GM21619 (cell line): ENCODE data around the gene CCDC14.
"Not testable (repeated sequence)": the region's sequence is repeated elsewhere in the genome, so short reads cannot be mapped to it uniquely, and the experiment has no call there.

Experiments
- ATAC-seq: cut with Tn5 transposase; IDR thresholded peaks from one replicate; pipeline ENCODE4 v1.9.1; 2021; ENCODE audit not compliant: unreplicated experiment

Gene CCDC14, protein sequence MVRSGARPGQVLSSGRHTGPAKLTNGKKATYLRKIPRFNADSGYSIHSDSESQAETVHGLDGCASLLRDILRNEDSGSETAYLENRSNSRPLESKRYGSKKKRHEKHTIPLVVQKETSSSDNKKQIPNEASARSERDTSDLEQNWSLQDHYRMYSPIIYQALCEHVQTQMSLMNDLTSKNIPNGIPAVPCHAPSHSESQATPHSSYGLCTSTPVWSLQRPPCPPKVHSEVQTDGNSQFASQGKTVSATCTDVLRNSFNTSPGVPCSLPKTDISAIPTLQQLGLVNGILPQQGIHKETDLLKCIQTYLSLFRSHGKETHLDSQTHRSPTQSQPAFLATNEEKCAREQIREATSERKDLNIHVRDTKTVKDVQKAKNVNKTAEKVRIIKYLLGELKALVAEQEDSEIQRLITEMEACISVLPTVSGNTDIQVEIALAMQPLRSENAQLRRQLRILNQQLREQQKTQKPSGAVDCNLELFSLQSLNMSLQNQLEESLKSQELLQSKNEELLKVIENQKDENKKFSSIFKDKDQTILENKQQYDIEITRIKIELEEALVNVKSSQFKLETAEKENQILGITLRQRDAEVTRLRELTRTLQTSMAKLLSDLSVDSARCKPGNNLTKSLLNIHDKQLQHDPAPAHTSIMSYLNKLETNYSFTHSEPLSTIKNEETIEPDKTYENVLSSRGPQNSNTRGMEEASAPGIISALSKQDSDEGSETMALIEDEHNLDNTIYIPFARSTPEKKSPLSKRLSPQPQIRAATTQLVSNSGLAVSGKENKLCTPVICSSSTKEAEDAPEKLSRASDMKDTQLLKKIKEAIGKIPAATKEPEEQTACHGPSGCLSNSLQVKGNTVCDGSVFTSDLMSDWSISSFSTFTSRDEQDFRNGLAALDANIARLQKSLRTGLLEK

DNA sequence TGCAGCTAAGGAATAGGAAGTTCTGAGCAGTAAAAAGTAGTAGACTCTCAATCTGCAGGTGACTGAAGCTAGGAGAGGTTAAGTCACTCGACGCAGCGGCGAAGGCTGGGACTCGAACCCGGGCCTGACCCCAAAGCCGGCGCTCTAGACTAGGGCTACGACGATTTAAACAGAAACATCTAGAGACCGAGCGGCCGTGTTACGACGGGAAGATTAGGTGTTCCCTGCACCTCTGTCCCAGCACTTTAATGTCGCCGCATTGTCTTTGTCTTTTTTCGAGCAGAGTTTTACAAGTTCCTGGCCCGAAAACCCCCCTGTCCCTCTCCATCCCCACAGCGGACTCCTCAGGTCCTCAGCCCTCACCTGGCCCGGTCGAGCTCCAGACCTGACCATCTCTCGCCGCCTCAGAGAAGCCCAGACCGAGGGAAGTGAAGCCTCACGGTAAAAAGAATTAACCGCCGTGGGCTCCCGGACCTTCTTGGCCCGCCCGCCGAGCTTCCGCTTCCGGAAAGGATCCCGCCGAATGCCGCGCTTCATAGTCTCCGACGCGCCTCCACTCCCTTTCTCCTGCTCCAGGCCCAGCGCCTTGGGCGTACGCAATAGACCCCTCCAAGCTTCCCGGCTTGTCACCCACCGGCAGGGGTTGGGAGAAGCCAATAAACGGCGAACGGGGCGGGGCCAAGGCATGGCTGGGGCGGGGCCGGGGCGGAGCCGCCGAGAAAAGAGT lies at the start of gene CCDC14:
Gene CCDC14 (minus strand): TSS at position 449 of the 727 bp plus-strand sequence. CDS start 56 bp downstream, at position 393.
- peak; percentile 81 for ATAC-seq

DNA sequence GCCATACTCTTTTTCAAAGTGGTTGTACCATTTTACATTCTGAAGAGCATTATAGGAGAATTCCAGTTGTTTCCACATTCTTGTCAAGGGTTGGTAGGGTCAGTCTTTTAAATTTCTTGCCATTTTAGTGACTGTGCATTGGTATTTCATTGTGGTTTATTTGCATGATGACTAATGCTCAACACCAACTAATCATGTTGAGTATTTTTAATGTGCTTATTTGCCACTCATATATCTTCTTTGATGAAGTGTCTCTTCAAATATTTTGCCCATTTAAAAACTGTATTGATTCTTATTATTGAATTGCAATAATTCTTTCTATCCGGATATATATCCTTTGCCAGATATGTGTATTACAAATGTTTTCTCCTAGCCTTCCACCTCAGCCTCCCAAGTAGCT lies 47.3 kb upstream of the CCDC14 start:
- not testable (repeated sequence) for ATAC-seq

DNA sequence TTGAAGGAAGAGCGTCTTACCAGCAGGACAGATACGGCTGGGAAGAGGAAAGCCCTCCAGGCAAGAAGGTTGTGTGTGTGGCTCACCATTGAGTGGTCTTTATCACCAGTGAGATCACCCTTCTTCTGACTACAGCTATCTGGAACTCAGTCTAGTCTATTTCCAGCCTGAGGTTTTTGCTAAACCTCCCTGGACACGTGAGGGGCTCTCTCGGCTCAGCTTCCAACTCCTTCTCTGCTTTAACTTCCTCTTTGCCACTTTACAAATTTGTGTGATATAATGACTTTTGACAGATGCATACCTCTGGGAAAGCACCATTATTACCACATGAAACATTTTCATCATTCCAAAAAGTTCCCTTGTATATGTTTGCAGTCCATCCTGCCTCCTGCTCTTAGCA lies 46.2 kb upstream of the CCDC14 start:
- no peak for ATAC-seq

DNA sequence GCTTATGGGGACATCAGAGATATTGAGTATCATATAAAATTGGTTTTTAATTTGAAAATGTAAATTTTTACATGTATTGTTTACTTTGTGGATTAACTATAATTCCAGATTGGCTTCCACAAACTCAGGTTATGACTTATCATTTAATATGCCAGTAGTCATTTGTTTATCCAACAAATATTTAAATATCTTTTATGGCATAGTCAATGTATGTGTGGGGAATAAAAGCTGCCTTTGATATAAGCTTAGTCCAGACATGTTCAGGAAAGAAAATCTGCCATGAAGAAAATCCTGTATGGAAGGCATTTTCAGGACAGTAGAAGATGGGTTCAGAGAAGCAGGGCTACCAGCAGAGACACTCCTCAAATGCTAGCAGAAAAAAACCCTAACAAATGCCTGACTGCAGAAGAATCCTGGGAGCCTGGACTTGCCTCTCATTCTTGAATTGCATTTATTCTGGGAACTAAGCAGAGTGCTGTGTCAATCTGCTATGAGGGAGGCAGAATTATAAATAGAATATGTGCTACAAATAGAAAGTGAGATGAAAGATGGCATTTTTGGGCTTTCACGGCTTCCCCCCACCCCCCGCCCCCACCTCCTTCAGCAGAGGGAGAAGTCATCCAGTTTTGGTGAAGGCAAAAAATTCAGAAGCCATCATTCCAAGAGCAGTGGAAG lies 41.5 kb upstream of the CCDC14 start:
- not testable (repeated sequence) for ATAC-seq

DNA sequence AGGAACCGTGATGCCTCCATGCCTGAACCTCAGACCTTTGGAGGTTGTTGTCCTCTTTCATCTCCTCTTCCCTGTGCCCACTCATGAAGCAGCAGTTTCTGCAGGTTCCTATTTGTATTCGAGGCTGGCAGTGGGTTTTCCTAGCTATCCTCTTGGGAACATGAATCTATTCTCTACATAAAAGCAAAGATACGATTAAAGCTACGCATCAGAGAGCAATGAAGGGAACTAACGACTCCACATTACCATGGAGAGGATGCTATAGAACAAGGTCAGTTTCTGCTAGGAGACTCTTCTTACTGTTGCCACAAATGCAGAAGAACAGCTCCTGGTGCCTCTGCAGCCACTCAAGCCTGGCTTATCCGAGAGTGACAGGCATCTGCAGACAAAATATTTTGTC lies 40.3 kb upstream of the CCDC14 start:
- not testable (repeated sequence) for ATAC-seq

DNA sequence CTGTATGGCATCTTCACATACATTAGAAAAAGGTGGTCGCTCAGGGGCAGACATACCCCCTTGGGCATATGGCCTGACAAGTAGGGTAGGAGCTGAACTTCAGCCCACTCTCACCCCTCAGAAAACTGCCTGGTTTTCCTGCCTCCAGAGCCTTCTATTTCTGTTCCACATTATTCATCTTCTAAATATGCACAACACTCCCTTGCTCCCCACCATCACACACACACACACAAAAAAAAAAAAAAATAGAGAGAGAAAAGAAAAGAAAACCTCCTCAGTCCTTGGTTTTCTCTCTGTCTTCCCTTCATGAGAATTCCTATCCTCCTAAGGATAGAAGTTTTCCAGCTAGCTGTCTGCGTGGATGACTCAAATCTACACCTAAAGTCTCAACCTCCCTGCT lies 36.5 kb upstream of the CCDC14 start:
- no peak for ATAC-seq

DNA sequence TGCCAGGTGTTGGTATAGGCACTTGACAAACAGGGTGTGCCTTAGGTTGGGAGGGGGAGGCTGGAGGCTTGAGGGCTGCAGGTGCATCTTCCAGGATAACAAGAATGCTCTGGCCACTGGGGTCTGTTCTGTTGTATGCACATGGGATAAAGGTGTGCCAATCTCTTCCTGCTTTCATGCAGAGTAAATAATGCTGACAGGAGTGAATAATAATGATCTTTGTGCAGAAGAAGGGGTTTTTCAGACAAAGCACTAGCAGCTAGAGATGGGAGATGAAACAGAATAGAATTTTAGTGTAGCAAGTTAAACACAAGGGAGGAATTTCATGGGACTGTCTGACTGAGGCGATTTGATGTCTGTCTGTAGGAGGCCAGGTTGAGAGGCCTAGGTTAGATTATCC lies 32.8 kb upstream of the CCDC14 start:
- no peak for ATAC-seq

DNA sequence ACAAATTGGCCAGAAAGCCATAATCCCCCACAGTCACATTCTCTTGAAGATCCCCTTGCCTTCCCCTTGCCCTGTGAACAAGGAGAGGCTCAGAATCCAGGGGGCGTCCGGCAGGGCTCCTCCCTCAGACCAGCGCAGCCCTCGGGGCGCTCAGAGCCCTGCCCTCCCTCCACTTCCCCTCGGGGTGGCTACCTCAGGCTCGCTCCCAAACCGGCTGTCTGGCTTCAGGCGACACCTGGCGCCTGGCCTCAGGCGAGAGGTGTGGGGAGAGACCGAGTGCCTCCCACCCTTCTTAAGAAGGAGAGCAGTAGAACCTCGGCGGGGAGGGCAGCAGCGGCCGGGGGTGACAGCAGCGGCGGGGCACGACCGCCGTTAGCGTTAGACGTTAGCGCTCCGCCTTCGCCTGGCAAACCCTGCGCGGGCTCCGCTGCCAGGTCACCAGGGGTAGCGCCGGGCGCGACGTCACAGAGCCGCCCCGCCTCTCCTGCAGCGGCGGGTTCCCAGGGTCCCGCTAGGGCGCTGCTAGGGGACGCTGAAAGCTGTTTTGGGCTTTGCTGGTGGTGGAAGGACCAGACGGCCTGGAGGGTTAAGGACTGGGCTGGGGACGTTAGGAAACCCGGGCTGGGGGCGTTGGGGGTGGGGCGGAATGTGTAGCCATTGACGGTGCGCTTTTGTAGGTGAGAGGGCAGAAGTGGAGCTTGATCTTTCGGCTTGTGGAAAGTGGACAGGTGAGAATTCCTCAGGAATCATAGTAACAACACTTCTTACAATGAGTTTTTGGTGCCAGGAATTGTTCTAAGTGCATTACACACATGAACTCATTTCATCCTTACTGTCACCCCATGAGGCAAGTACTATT lies 30.9 kb upstream of the CCDC14 start, which contains the start of gene ROPN1:
Gene ROPN1 (minus strand): TSS at position 395 of the 859 bp plus-strand sequence. CDS start 11,643 bp downstream, outside the sequence.
- ATAC-seq: not testable (repeated sequence)

DNA sequence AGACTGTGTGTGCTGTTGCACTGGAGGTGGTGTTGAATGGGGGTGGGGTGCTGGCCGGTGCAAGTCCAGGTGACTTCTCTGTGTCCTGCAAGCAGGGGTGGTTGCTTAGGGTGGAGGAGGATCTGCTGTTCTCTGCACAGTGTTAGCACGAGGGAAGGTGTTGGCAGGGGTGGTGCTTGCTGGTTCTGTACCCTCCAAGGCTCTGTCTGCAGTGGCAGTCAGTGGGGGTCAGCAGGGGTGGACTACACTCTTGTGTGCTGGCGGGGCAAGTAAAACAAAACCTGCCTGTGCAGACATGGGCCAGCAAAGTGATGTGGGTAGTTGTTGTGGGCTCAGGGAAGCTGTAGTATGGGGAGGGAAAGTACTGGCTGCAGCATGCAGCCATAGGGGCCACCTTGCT lies 25.4 kb upstream of the CCDC14 start:
- no peak for ATAC-seq

DNA sequence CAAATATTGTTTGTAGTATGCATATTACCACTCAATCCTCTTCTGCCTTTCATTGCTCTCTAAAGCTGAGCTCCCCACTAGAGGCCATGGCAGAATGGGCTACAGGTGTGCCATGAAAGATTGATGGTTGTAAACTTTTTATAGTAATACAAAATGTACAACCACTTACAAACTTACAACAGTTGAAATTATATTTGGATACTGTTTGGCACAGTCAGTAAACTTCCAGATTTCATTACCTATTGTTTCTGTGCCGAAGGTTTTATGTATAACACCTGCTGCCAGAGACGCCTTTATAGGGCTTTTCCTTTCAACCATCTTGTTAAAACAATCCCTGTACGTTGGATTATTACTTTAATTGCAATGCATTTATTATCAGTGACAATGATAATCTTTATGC lies 23.9 kb upstream of the CCDC14 start:
- ATAC-seq: no peak

DNA sequence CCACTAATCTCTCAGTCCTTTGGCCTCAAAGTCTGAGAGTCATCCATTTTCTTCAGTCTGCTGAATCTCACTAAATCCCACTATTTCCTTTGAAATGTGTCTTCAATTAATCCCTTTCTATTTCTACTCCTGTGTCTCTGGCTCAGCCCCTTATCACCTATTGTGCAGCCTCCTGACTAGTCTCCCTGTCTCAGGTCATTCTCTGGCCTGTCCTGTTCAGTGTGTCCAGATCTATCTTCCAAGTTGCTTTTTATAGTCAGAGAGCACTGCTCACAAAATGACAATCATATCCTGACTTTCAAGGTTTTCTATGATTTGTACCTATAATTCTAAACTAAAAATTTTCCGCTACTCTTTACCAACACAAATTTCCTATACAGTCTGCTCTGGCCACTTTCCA lies 23.3 kb upstream of the CCDC14 start:
- ATAC-seq: no peak

DNA sequence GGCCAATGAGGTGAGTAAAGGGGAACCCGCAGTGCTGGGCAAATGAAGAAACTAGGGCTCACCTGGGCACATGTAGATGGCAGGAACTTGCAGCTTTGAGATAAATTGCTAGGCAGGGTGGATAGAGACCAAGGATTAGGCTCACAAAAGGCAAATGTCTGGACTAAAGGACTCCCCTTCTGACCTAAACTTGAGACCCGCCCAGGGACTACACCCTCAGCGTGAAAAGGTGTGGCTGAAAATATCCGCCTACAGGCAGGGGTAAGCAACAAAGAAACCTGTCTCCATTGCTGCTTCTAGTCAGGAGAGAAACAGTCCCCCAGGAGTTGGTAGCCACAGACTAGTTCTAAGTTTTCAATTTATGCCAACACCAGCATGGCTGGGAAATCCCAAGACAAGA lies 20.3 kb upstream of the CCDC14 start:
- not testable (repeated sequence) for ATAC-seq

DNA sequence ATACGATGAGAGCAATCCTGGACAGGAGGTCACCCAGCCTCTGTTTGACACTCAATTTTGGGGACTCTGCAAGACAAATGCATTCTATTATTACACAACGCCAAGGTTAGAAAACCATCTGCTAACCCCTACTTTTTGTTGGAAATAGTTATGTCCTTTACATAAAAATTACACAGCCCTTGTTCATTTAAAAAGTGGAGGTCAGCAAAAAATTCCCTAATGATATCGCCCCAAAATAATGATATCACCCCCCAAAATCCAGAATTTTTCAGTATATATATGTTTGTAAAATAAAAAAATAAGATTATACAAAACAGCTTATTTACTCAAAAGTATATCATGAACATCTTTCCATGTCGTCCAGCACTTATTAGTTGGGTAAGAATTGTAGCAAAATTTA lies 19.5 kb upstream of the CCDC14 start:
- ATAC-seq: no peak

DNA sequence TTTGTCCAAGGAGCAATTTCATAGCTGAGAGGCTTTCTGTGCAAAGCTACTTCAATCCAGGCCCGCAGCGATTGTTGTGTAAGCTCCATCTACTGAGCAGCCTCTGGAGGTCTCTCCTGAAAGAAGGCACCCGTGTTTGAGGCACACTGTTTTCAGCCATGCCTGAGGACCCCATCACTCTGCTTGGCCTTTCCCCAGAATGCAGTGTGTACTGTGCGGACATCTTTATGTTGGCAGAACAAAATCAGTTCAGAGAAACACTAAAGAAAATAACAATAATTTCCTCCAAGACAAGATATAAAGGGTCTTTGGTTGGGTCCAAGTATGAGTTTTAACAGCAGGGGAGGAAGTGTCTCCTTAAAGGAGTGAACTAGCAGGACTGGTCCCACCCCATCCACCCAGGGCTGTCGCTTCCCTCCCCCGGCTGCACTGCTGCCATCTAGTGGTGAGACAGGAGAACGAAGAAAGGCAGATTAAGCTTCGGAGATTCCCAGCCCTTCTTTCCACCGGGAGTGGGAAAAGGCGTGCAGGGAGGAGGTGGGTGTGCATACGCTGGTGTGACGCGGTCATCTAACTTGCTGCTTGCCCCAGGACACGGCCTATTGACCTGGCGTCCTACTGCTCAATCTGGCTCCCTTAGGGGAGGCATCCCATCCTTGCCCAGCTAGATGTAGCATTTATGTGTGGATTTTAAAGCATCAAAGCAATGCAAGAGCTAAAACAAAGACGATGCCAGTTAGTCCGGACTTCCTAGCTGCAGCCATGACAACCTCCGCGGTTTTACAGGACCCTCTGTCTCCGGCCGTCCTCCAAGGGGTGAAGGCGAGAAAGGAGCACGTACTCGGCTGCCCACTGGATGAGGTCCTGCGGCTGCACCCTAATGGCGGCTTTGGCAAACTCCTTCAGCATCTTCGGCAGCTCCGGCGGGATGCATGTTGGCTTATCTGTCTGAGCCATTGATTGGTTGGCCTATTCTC lies 18.8 kb upstream of the CCDC14 start:
- ATAC-seq: not testable (repeated sequence)

DNA sequence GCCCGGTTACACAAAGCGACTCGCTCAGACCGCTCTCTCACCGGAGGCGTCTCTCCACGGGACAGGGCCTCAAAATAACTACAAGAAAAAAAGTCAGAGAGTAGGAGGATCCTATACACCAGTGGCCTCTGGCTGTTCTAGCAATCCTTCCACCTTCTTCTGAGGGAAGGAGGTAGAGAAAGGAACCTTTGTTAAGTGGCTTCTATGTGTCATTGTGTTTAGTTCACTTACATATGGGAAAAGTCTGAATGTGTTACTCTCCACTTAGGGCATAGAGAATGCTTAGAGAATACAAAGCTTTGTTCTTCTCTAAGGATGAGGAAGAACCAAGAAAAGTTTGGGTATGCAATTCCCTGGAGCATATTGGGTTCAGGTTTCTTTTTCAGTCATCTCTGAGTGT lies 15.9 kb upstream of the CCDC14 start:
- ATAC-seq: not testable (repeated sequence)

DNA sequence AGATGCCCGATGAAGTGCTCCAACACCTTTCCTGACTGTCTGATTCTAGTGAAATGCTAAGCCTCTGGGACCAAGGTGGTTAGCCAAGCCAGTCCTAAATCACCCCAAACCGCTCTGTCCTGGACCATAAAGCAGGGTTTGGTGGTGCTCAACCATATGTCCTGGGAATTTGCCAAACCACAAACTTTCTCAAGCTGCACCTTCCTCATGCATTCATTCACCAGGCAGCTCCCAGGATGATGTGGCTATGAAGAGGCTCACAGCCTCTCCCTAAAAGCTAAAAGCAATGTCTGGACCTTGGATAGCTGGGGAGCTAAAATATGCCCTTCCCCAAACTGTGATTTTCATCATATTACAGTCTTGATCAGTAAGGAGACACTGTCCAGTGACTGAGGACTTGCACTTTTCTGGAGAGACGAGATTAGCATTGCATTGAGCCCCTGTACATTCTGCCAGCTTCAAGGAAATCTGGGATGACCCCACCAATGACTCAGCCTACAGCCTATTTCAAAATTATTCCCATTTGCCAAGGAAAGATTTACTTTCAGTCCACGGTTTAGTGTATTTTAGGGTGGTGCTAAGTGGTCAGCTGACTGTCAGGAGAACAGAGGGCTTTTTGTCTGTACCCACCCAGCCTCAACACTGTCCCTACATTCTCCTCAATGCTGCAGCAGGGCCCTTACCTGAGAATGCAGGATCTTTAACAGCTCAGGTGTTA lies 15.3 kb upstream of the CCDC14 start:
- not testable (repeated sequence) for ATAC-seq

DNA sequence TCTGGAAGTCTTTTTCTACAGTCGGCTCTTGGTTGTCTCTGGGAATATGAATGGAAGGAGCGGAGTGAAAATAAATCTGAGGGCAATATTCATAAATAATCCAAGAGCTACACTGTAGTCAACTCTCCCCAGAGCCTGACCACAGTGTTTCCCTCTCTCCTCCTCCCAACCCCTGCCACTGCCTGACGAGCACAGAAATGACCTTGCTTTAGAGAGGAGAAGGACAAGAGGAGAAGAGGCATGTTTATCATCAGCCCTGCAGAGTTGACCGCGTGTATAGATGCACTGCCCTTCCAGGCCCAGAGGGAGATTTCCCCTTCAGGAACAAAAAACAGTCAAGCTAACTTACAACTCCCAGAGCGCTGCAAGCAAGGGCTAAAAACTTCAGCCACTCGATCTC lies 14.0 kb upstream of the CCDC14 start:
- ATAC-seq: not testable (repeated sequence)

DNA sequence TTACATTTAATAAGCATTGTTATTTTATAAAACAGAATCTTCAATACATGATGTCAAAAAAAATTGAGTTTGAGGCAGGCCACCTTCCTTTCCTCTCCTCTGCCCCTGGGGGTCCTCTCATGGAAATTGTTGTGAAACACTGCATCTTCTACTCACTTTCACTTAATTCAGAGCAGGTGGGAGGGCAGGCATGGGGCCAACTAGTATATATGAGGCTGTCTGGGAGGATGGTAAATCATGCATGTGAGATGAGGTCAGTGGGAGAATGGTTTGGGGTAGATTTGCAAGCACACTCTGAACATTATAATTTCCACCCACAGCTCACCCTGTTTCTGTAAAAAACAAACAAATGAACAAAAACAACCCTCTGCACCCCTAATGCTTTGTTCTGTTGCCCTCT lies 10.4 kb upstream of the CCDC14 start:
- ATAC-seq: no peak
